GM12874 (cell line): ENCODE measurements around the gene KCNK5.
A peak's percentile ranks its signal among the peaks of the same experiment; 100 is the strongest.

Experiments
- CTCF ChIP-seq: IDR thresholded peaks from 2 replicates; pipeline ENCODE4 v1.5.1; 2011; ENCODE audit warnings: low read depth, mild to moderate bottlenecking, control low read depth, low read length, moderate library complexity; ENCODE audit not compliant: insufficient read depth

Gene KCNK5

GRCh38 chr6:39228992-39229767 is at the start of gene KCNK5:
KCNK5 (minus strand) TSS chr6:39229475; CDS start chr6:39229111, 364 bp downstream.
- peak; percentile 87 for TF ChIP-seq CTCF

DNA sequence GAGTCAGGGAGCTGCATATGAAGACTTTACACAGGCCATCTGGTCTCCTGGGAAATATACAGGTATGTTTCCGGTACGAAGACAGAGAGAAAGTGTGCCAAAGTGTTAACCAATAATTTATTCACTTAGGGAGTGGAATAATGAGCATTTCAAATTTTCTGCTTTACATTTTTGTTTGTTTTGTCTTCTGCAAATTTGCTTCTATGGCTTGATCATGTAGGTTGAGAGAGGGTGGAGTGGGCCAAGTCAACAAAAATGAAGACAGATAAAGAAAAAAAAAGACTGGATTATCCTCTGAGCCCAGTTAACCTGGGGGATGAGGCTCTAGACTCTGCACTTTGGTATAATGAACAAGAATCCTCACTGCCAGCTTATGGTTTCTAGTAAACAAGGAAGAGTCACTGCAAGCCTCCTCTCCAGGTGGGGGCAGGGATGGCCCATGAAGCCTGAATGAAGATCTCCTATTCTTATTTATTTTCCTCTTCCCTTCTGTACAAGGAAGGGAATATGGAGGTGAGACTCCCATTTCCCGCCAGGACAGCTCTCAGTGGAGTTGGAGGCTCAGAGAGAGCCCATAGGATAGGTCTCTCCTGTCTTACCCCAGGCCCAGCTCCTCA is 47.2 kb upstream of the KCNK5 start:
- TF ChIP-seq CTCF = no peak

GRCh38 chr6:39274903-39275302 is 45.6 kb upstream of the KCNK5 start:
- TF ChIP-seq CTCF = no peak

DNA sequence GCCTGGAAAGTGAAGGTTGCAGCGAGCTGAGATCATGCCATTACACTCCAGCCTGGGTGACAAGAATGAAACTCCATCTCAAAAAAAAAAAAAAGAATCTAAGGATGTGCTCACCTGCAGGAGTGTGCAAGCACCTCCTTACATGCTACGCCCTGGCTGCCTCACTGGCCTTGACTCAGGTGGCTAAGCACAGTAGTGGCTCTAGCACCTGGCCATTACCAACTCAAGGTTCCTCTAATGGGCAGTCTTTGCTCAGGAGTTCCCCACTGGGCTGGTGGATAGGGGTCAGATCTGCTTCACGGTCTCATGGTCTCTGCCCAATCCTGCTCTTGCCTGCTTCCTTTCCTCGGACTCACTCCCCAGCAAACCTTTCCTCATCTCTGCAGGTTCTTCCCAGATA is 45.2 kb upstream of the KCNK5 start:
- no peak for TF ChIP-seq CTCF

DNA sequence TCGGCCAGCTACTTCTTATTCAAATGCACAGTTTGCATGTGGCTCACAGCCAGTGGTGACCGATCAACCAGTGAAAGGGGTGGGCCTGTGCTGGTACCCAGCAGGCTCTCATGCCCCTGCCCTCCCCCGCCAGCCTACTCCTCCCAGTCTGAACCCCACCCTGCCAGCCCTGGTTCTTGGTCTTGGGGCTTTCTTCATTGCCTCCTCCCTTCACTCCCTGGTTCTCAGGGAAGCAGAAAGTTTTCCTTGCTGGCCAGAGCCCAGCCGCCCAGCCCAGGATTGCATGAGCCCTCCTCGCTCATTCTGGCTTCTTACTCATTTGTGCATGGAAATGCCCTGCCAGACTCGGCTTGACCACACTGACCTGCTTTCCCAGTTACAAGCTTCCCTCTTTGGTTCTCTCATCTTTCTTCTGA is 44.1 kb upstream of the KCNK5 start:
- TF ChIP-seq CTCF = no peak

- no peak for TF ChIP-seq CTCF
Measured at GRCh38 chr6:39269961-39270360, 40.7 kb upstream of the KCNK5 start.

DNA sequence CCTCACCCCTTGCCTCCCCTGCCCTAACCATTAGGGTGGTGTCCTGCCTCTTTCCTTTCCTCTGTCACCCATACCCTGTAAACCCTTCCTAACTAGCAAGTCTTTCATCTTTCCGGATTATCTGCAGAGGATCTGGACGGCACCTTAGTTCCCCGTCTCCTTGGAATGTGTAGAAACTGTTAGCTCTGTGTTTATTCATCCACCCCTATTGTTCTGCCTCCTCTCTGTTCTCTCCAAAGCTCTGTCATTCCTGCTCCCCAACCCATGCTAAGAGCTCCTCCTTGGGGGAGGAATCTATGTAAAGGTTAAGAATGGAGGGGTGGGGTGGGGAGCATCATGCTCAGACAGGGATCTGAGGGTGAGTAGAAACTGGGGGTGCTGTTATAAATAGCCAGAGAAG is 39.4 kb upstream of the KCNK5 start:
- no peak for TF ChIP-seq CTCF
